Posterior cingulate gyrus (tissue), 11 donors: Measurements from ENCODE around the gene LSM7.

Source experiments
- DNase-seq, 10 donors: peaks; one replicate each; pipeline versions ENCODE4 v3.0.0 to v3.0.0-alpha.2; 2020 to 2021; ENCODE audit warnings: mixed read lengths in 3 of 10
- intact Hi-C: fragments of 100-400 bp; cut with DNase I; formaldehyde crosslinking; loops from one replicate; pipeline ENCODE4 v1.15.1; 2023

The LSM7 gene

DNA sequence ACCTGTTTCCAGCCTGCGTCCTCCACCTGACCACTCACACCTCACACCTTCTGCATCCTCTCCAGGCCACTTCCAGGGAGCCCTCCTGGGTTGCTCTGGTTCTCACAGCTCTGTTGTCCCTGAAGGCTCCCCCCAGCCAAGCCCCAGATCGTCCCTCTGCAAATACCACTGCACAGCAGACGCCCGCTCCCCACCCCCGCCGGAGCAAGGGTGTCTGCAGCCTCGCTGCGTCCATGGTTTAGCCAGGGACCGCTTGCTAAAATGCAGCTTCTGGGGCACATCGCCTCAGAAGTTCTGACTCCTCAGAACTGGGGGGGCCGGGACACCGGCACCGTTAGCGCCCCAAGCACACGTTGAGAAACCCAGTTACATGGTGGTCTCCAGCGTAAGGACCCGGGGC is 21.4 kb downstream of the LSM7 start:
- no peak for DNase-seq
- intact Hi-C loops = no loop called here

- intact Hi-C loops = no loop called here
- DNase-seq = no peak
Measured at GRCh38 chr19:2306281-2306806, 22.0 kb downstream of the LSM7 start.

DNA sequence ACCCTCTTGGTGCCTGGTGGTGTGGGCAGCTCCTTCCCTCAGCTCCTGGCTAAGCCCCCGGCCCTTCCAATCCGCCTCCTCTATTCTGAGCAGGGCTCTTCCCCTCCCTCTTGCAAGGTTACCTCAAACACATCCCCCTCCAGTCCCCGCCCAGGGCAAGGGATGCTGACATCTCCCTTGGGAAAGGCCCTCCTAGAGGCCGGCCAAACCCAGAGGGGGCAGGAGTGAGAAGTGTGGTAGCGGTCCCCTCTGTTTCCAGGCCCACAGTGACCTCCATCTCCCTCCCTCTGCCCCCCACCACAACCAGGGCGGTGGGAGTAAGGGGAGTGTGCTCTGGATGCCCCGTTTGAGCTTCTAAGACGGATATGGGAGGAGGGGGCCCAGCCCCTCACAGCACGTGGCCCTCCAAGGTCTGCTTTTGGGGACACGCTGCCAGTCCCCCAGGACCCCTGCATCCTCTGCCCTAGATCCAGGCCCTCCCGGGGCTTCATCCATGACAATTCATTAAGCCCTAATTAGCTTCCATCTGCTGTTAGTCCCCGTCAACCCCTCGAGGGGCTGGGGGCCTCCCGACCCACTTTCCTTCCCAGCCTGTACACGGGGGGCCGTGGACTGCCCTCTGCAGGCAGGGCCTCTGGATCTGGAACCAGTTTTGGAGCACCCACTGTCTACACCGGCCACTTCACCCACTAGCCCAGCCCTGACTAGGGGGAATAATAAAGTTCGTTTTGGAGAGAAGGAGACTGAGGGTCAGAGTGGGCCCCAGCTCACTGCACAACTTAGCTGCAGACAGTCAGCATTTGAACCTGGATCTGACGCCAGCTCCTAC is 22.7 kb downstream of the LSM7 start:
- no peak for DNase-seq
- intact Hi-C loops = no loop called here

GRCh38 chr19:2303211-2303798 is 25.1 kb downstream of the LSM7 start:
- intact Hi-C loops = no loop called here

GRCh38 chr19:2302319-2303210 is 25.8 kb downstream of the LSM7 start:
- intact Hi-C loops = no loop called here
- DNase-seq = peak in 1 of 10 donors; percentile 27

More at GRCh38 chr19:2303211-2303798, 25.1 kb downstream of the LSM7 start:
- DNase-seq = no peak

DNA sequence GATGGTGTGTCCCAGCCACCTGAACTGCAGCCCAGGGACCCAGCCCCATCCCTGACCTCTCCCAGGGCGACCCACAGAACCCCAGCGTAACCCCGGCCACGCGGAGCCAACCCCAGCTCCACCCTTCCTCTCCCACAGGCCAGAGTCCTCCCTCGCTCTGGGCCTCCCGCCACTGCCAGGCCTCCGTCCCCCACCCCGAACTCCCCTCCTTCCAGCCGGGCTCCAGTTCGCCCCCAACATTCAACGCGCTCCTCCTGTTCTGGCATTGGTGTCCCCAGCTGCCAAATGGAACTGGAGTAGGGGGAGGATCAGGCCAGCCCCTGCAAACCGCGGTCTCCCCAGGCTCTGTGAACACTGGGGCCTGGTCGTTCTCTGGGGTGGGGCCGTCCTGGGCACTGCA is 27.9 kb downstream of the LSM7 start:
- intact Hi-C loops = no loop called here
- no peak for DNase-seq

DNA sequence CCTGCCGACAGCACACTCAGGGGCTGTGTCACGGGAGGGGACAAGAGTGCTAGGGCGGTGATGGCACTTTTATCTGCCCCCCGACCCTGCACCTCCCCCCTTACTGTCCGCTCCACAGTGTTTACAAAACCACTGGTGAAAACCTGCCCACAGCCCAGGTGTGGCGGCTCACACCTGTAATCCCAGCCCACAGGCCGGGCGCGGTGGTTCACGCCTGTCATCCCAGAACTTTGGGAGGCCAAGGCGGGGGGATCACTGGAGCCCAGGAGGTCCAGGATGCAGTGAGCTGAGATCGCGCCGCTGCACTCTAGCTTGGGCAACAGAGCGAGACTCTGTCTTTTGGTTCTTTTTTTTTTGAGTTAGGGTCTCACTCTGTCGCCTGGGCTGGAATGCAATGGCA is 32.2 kb downstream of the LSM7 start:
- no peak for DNase-seq
- intact Hi-C loops = no loop called here

DNA sequence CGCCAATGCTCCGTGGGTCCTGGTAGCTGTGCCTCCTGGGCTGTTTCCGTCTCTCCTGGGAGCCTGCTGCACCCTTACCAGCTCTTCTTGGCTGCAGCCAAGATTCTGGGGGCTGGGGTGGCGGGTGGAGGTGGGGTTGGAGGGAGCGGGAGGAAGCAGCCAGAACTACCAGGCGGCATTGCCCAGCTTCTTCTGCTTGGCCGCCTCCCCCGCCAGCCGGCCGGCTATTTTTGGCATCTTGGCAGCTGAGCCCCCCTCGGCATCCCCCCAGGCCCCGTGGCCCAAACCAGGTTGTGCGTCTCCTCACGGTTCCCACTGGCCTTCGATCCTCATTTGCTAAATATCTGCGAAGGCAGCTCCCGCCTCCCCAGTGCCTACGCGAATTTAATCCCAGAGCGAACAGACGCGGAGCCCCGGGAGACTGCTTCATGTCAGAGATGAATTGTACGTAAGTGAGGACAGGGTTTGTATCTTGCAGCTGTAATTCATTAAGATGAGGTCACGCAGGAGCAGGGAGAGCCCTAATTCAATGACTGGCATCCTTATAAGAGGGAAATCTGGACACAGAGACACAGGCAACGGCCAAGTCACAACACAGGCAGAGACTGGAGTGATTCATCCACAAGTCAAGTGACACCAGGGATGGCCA is 33.6 kb downstream of the LSM7 start:
- peak in 3 of 10 donors; percentile 28 to 86 (median 50) for DNase-seq
- intact Hi-C loops = no loop called here

DNA sequence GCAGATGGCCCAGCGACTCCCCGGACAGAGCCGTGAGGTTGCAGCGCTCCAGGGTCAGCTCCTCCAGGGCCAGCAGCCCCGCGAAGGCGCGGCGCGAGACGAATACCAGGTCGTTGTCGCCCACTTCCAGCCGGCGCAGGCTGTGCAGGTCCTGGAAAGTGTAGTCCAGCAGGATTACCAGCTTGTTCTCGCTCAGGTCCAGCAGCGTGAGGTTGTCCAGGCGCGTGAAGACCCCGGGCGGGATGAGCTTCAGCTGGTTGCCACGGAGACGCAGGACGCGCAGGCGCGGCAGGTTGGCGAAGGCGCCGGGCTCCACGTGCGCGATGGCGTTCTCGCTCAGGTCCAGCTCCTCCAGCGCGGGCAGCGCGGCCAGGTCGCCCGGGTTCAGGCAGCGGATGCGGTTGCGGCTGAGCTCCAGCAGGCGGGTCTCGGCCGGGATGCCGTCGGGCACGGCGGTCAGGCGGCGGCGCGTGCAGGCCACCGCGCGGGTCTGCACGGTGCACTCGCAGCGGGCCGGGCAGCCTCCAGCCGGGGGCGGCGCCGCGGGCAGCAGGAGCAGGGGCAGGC is 37.1 kb downstream of the LSM7 start:
- intact Hi-C loops = no loop called here
- DNase-seq = peak in 2 of 10 donors; percentile 75 to 85

- intact Hi-C loops = no loop called here
- DNase-seq = no peak
Measured at GRCh38 chr19:2290441-2291184, 37.8 kb downstream of the LSM7 start.

- intact Hi-C loops = no loop called here
- DNase-seq = no peak
Measured at GRCh38 chr19:2289714-2290435, 38.5 kb downstream of the LSM7 start.

GRCh38 chr19:2288818-2289713 is 39.3 kb downstream of the LSM7 start:
- no peak for DNase-seq
- intact Hi-C loops = no loop called here

DNA sequence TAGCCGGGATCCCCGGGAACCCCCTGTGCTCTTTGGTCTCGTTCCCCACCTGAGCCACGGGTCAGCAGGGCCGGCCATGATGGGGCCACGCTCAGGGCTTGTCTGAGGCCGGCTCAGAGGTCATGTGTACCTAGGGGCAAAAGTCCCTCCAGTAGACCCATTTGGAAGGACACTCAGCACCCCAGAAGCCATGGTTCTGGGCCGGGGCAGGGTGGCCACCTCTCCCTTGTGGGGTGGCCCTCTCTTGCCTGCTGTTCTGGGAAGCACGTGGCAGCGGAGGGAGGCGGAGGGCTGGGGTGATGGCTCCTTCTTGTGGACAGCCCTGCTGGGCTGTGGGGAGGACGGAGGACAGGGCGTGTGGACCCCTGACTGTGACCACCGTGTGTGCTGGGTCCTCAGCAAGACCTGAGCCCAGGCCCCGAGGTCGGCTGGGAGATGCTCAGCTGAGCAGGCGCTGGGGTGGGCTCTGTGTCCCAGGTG is 40.0 kb downstream of the LSM7 start:
- intact Hi-C loops = no loop called here
- no peak for DNase-seq

DNA sequence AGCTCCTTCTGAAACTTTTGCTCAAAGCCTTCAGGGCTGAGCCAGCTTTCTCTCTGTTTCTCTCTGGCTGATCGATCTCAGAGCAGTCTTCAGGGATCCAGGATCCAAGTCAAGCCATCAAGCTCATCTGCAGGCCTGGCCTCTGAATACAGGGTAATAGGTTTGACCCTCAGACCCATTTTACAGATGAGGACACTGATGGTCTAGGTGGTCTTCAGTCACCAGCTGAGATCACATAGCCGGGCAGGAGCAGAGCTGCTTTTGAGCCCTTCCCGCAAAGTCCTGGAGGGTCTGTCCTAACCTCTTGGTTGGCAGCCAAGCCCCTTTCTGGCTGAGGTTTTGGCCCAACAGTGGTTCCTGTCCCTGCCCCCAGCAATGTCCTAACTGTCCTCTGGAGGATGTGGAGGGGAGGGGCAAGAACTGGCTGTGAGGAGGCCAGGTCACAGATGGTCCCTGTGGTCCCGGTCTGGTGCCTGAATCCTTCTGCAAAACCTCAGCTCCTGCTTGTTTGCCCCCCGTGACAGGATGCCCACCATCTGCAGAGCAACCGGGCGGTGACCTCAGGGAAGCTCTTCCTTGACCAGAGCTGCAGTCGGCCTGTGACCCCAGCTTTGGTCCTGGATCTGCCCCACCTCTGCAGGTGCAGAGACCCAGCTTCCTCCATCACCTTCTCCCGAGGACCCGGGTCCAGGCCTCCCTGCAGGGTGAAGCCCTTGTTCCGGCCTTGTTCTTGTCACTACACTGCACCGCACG is 40.6 kb downstream of the LSM7 start:
- intact Hi-C loops = no loop called here
- DNase-seq = no peak

- intact Hi-C loops = no loop called here
- no peak for DNase-seq
Measured at GRCh38 chr19:2286402-2287140, 41.8 kb downstream of the LSM7 start.

GRCh38 chr19:2283835-2284507 is 44.4 kb downstream of the LSM7 start:
- intact Hi-C loops = no loop called here
- no peak for DNase-seq
